Stomach smooth muscle (tissue), 2 donors: Measurements from ENCODE around the gene SLC26A11.

ENCODE experiments used
- H3K27ac ChIP-seq: one replicate; pipeline ENCODE4 v1.7.0; 2013; ENCODE audit warnings: mild to moderate bottlenecking, low read length, inconsistent platforms
- H3K27me3 ChIP-seq, 2 donors: one replicate each; pipeline ENCODE4 v1.7.0; 2013; ENCODE audit warnings: low read length in 2 of 2; ENCODE audit not compliant: insufficient read depth in 2 of 2, control insufficient read depth in 1 of 2
- H3K36me3 ChIP-seq, 2 donors: one replicate each; pipeline ENCODE4 v1.7.0; 2013; ENCODE audit warnings: low read length in 2 of 2; ENCODE audit not compliant: control insufficient read depth in 2 of 2, insufficient read depth in 2 of 2
- H3K4me1 ChIP-seq: one replicate; pipeline ENCODE4 v1.7.0; 2013; ENCODE audit warnings: low read length; ENCODE audit not compliant: control insufficient read depth, insufficient read depth
- H3K4me3 ChIP-seq, 2 donors: one replicate each; pipeline ENCODE4 v1.7.0; 2013; ENCODE audit warnings: low read length in 2 of 2
- H3K9ac ChIP-seq, 2 donors: one replicate each; pipeline ENCODE4 v1.7.0; 2013; ENCODE audit warnings: low read length in 2 of 2, mild to moderate bottlenecking in 1 of 2
- H3K9me3 ChIP-seq, 2 donors: one replicate each; pipeline ENCODE4 v1.7.0; 2013; ENCODE audit warnings: low read length in 2 of 2; ENCODE audit not compliant: control insufficient read depth in 2 of 2
- donor health status: healthy.
- donor health status: Pancreatic carcinoma.

Gene SLC26A11

DNA sequence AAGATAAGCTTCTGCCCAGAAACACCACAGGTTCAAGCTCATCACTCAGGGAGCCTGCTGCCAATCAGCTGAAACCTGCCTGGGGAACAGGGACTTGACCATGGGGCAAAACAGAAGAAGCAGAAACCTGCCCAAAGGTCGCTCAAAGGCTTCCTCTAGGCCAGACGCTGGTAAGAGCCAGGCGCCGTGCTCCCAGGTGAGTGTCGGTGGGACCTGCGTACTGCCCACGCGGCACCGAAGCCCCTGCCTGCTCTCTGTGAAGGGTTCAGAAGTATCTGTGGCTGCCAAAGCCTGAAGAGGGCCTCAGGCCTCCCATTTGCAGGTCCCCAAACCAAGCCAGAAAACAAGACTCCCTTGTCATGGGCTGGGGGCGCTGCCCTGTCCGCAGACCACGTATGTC is 10.5 kb upstream of the SLC26A11 start:
- H3K27me3 ChIP-seq = no peaks in the 10 kb centered on the region
- H3K9ac ChIP-seq = no peak overlapping the region
- H3K27ac ChIP-seq = no peak overlapping the region
- H3K36me3 ChIP-seq = peaks cover 6 to 26% of the 10 kb centered on the region in 2 donors
- no peak overlapping the region for H3K4me3 ChIP-seq
- H3K9me3 ChIP-seq = no peaks in the 10 kb centered on the region
- H3K4me1 ChIP-seq = no peaks in the 10 kb centered on the region

DNA sequence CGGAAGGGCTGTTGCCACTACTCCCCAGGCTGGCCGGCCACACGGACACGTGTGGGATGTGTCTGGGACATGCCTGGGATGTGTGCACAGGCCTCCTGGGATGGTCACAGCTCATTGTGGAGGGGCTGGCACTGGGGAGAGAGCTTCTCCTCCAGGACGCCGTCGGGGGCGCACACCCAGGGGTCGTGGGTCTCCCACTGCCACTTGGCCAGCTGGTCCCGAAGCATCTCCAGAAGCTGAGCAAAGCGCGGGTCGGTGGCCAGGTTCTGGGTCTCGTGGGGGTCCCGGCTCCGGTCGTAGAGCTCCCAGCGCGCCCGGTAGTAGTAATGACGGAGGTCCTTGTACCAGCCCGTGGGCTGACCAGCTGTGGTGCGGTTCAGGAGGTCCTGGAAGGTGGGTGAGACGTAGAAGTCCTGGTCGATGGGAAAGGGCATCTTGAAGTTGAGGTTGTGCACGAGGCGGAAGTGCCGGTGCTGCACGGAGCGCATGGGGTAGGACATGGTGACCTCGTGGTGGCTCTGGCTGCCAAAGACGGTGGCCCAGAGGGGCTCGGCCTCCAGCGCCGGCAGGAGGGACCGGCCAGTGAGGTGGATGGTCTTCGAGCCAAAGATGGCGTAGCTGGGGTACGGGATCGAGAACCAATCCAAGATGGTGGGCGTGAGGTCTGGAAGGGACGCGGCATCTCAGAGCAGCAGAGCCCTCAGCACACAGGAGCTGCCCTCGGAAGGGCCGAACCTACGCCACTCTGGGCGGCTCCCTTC is 9.7 kb upstream of the SLC26A11 start:
- H3K4me3 ChIP-seq = no peak overlapping the region
- no peak overlapping the region for H3K27ac ChIP-seq
- H3K9ac ChIP-seq = no peak overlapping the region
- H3K27me3 ChIP-seq = no peaks in the 10 kb centered on the region
- no peaks in the 10 kb centered on the region for H3K4me1 ChIP-seq
- H3K36me3 ChIP-seq = peaks cover 6 to 26% of the 10 kb centered on the region in 2 donors
- no peaks in the 10 kb centered on the region for H3K9me3 ChIP-seq

DNA sequence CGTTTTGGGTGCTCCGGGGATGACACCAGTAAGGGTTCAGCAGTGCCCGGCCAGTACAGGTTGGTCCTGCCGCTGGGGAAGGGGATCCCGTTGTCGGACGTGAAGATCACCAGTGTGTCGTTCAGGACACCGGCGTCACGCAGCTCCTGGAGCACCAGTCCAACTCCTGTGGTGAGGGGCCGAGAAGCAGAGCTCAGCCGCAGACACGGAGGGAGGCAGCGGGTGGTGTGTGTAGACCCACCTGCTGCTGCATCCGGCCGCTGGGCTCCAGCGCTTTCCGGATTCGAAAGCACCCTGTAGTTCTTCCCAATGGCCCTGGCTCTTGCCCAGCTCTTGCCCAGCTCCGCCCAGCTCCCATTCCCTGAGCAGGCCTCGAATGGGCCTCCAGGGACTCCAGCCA is 8.1 kb upstream of the SLC26A11 start:
- Histone ChIP-seq H3K27ac (no peak overlapping the region), H3K27me3 (no peaks in the 10 kb centered on the region), H3K9me3 (no peaks in the 10 kb centered on the region), H3K4me1 (no peaks in the 10 kb centered on the region), H3K36me3 (peaks cover 9 to 31% of the 10 kb centered on the region in 2 donors), H3K4me3 (no peak overlapping the region), H3K9ac (no peak overlapping the region)

DNA sequence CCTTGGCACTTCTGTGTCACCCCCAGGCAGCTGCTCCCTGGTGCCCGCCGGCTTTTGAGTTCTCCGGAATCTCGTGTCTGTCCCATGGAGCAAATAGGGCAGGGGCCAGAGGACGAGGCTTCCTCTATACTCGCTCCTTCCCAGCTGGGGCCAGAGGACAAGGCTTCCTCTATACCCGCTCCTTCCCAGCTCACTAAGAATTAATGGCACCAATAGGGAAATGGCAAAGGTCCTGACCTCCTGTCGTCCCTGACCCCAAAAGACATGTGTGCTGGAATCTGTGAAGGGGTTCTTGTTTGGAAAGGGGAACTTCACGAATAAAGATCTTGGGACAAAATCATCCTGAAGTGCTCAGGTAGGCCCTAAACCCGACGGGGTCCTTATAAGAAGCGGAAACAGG is 7.7 kb upstream of the SLC26A11 start:
- H3K9me3 ChIP-seq = no peaks in the 10 kb centered on the region
- no peaks in the 10 kb centered on the region for H3K27me3 ChIP-seq
- no peak overlapping the region for H3K9ac ChIP-seq
- H3K27ac ChIP-seq = no peak overlapping the region
- H3K4me1 ChIP-seq = no peaks in the 10 kb centered on the region
- no peak overlapping the region for H3K4me3 ChIP-seq
- H3K36me3 ChIP-seq = peaks cover 9 to 35% of the 10 kb centered on the region in 2 donors

DNA sequence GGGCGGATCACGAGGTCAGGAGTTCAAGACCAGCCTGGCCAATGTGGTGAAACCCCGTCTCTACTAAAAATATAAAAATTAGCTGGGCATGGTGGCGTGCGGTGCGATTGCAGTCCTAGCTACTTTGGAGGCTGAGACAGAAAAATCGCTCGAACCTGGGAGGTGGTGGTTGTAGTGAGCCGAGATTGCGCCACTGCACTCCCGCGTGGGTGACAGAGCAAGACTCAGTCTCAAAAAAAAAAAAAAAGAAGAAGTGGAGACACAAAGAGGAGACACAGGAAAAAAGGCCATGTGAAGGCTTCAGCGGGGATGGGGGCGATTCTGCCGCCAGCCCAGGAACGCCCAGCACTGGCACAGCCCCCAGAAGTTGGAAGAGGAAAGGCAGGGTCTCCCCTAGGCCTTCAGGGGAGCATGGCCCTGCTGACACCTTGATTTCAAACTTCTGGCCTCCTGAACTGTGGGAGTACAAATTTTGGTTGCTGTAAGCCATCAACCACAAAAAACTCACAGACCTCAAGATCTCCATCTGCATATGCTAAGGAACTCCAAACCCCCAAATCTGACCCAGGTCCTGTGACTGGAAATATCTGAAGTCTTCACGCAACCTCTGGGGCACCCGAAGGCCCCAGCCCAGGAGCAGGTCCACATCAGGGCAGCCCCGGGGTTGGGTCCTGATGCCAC is 7.1 kb upstream of the SLC26A11 start:
- Histone ChIP-seq H3K9ac (no peak overlapping the region), H3K27ac (no peak overlapping the region), H3K27me3 (no peaks in the 10 kb centered on the region), H3K36me3 (peaks cover 9 to 39% of the 10 kb centered on the region in 2 donors), H3K4me1 (no peaks in the 10 kb centered on the region), H3K9me3 (no peaks in the 10 kb centered on the region), H3K4me3 (no peak overlapping the region)

DNA sequence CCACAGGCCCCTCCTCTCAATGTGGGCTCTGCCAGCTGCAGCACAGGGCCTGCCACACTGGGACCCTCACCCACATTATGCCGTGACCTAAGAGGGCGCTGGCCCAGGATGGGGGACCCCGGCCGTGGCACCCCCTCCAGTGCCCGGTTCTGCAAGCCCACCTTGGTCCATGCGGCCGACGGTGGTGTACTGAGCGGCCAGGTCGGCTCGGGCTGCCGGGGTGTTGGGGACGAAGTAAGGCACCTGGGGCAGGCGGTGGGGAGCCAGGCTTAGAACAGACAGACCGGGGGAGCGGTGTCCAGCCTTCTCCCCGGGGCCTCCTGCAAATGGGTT is 6.6 kb upstream of the SLC26A11 start:
- Histone ChIP-seq H3K27me3 (no peaks in the 10 kb centered on the region), H3K9ac (no peak overlapping the region), H3K27ac (no peak overlapping the region), H3K36me3 (peaks cover 9 to 39% of the 10 kb centered on the region in 2 donors), H3K4me3 (no peak overlapping the region), H3K4me1 (peaks cover 3% of the 10 kb centered on the region), H3K9me3 (no peaks in the 10 kb centered on the region)

DNA sequence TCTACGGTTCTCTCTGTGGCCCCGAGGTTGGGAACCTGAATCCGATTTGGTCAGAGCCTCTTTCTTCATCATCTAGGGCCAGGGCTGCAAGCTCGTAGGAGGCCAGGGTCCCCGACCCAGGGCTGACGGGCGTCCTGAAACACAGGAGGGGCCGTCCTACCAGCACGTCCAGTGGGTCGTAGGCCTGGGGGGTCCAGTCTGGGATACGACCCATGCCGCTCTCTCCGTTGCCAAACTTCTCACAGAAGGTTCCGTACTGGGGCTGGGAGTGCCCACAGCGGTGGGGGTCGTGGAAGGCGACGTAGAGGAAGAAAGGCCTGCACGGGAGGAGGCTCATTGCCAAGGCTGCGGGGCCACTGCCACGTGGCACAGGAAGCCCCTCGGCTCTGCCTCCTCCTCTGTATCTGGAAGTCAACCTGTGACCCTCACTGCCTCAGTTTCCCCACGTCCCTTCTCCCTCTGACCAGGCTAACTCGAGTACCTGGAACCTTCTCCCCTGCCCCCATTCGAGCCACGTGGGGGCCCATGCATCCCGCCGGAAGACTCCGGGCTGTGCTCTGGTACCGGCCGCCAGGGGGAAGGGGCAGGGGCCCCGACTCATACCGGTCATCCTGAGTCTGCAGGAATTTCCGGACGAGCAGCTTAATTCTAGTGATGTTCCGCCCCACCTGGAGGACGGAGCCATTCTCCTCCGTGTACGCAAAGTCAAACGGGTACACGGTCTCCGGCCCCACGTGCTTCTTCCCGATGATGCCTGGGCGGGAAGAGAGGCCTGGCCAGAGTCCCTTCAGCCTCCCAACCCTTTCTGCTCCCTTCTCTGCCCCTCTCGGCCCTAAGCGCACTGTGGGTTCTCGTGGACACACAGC is 6.0 kb upstream of the SLC26A11 start:
- Histone ChIP-seq H3K9me3 (no peaks in the 10 kb centered on the region), H3K4me1 (peaks cover 7% of the 10 kb centered on the region), H3K36me3 (peaks cover 9 to 39% of the 10 kb centered on the region in 2 donors), H3K9ac (no peak overlapping the region), H3K27me3 (no peaks in the 10 kb centered on the region), H3K4me3 (no peak overlapping the region), H3K27ac (no peak overlapping the region)

DNA sequence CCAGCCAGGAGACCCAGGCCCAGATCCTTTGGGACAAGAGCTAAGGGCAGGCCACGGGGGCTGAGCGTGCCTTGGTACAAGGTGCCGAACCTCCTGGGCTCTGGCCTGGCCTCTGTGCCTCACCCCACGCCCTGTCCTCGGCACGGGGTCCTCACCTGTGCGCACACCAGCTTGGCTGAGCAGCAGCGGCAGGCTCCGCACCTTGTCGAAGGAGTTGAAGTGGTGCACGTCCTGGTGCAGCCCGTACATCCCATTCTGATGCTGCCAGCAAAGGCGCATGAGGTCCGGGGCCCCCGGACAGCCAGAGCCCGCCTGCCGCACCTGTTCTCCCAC is 5.4 kb upstream of the SLC26A11 start:
- Histone ChIP-seq H3K9me3 (no peaks in the 10 kb centered on the region), H3K27ac (no peak overlapping the region), H3K4me1 (peaks cover 13% of the 10 kb centered on the region), H3K27me3 (no peaks in the 10 kb centered on the region), H3K9ac (no peak overlapping the region), H3K4me3 (no peak overlapping the region), H3K36me3 (peaks cover 9 to 35% of the 10 kb centered on the region in 2 donors)

DNA sequence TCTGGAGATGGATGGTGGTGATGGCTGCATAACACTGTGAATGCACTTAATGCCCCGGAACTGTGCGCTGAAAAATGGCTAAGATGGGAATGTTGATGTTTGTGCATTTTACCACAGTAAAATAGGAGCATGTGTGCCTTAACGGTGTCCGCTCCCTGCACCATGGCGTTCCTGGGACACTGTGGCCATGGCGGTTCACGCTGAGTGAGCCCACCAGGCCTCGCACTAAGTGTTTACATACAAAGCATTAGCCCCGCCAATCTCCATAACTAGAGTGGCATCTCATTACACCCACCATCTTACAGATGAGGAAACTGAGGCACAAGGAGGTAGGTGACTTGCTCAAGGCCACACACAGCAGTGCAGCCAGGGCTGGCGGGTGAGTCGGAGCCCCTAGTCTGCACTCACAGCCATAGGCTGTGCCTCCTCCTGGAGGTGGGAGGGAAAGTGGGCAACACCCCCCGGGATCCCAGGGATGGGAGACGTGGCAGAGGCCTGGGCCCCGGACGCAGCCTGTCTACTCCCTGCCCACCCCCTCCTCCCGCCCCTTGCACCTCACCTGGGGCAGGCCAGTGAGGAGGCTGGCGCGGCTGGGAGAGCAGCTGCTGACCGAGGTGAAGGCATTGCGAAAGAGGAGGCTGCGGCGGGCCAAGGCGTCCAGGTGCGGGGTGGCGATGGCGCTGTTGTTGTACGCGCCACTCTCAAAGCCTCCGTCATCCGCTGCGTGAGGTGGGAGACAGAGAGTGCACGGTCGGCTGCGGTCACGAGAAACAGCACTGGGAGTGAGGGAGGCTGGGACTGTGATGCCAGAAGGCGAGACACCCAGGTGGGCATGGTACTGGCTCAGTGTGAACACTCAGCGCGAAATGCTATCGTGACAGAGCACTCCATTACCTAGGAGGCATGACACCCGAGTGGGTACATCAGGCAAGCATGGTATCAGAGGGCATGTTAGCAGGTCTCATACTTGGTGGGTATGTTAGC is 3.5 kb upstream of the SLC26A11 start:
- H3K9ac ChIP-seq = no peak overlapping the region
- H3K27ac ChIP-seq = no peak overlapping the region
- H3K9me3 ChIP-seq = no peaks in the 10 kb centered on the region
- peaks cover 23% of the 10 kb centered on the region for H3K4me1 ChIP-seq
- H3K27me3 ChIP-seq = no peaks in the 10 kb centered on the region
- H3K4me3 ChIP-seq = no peak overlapping the region
- peaks cover 5 to 21% of the 10 kb centered on the region in 2 donors for H3K36me3 ChIP-seq
